DND-41 (cell line): ENCODE results near the gene SCYGR1.

ENCODE experiments used
- ATAC-seq: fragments of 200-7000 bp; cut with Tn5 transposase; 3 replicates; pipeline ENCODE4 v1.9.1; 2021; ENCODE audit warnings: low read depth; ENCODE audit not compliant: insufficient read depth
- DNase-seq: peaks from one replicate; pipeline ENCODE4 v3.0.0-alpha.2; 2020
- H2AFZ ChIP-seq: 2 replicates; pipeline ENCODE4 v1.6.0; 2012; ENCODE audit warnings: low read depth, low read length
- H3K27ac ChIP-seq: 2 replicates; pipeline ENCODE4 v1.5.1; 2012; ENCODE audit warnings: low read length, inconsistent platforms
- H3K27me3 ChIP-seq: fragments of 200-600 bp; sonication (generic); 2 replicates; pipeline ENCODE4 v1.6.0; 2012; ENCODE audit warnings: low read length, mild to moderate bottlenecking, inconsistent platforms; ENCODE audit not compliant: insufficient read depth, poor library complexity
- H3K36me3 ChIP-seq: 2 replicates; pipeline ENCODE4 v1.5.1; 2012; ENCODE audit warnings: low read length, inconsistent platforms; ENCODE audit not compliant: insufficient read depth
- H3K4me1 ChIP-seq: 2 replicates; pipeline ENCODE4 v1.5.1; 2012; ENCODE audit warnings: mild to moderate bottlenecking, low read length; ENCODE audit not compliant: insufficient read depth
- H3K4me2 ChIP-seq: 2 replicates; pipeline ENCODE4 v1.6.0; 2012; ENCODE audit warnings: mild to moderate bottlenecking, moderate library complexity, low read length, inconsistent platforms; ENCODE audit not compliant: insufficient read depth
- H3K4me3 ChIP-seq, 2 experiments: fragments of 200-600 bp in 1 of 2; shearing (Covaris generic) in 1 of 2; 2 replicates each; pipeline ENCODE4 v1.5.1; 2012 to 2016; ENCODE audit warnings: inconsistent platforms in 2 of 2, low read length in 2 of 2, mild to moderate bottlenecking in 2 of 2, low read depth in 1 of 2, moderate library complexity in 1 of 2
- H3K79me2 ChIP-seq: 2 replicates; pipeline ENCODE4 v1.6.0; 2012; ENCODE audit warnings: low read length, inconsistent platforms; ENCODE audit not compliant: insufficient read depth
- H3K9ac ChIP-seq: 2 replicates; pipeline ENCODE4 v1.6.0; 2012; ENCODE audit warnings: low read depth, mild to moderate bottlenecking, inconsistent platforms, low read length, moderate library complexity
- H3K9me3 ChIP-seq: 2 replicates; pipeline ENCODE4 v1.5.1; 2012; ENCODE audit warnings: low read length, moderate library complexity, mild to moderate bottlenecking, inconsistent platforms; ENCODE audit not compliant: insufficient read depth, severe bottlenecking
- H4K20me1 ChIP-seq: 2 replicates; pipeline ENCODE4 v1.6.0; 2012; ENCODE audit warnings: low read length; ENCODE audit not compliant: insufficient read depth
- CTCF ChIP-seq: IDR thresholded peaks from 2 replicates; pipeline ENCODE4 v1.5.1; 2012; ENCODE audit warnings: borderline replicate concordance, low read length, moderate library complexity, mild to moderate bottlenecking; ENCODE audit not compliant: poor library complexity, severe bottlenecking; ENCODE audit errors: extremely low read depth
- EZH2 ChIP-seq: IDR thresholded peaks from 3 replicates; pipeline ENCODE4 v1.6.1; 2012; ENCODE audit warnings: borderline replicate concordance, low read depth, mild to moderate bottlenecking, moderate library complexity, low read length, inconsistent platforms; ENCODE audit not compliant: severe bottlenecking

The SCYGR1 gene

GRCh38 chr2:227401550-227401949, 13.8 kb upstream of the SCYGR1 start:
- Histone ChIP-seq H3K36me3 (no peaks in the 10 kb centered on the region), H3K4me3 (no peak overlapping the region), H2AFZ (no peak overlapping the region), H3K4me2 (no peak overlapping the region), H3K4me1 (no peaks in the 10 kb centered on the region), H3K79me2 (no peaks in the 10 kb centered on the region), H3K9ac (no peak overlapping the region), H3K9me3 (no peaks in the 10 kb centered on the region), H3K27ac (no peak overlapping the region), H3K27me3 (no peaks in the 10 kb centered on the region), H4K20me1 (no peaks in the 10 kb centered on the region)
- no peak for DNase-seq
- TF ChIP-seq EZH2: no peak
- no peak for TF ChIP-seq CTCF
- no peak for ATAC-seq

GRCh38 chr2:227398684-227399670, 11.2 kb upstream of the SCYGR1 start:
- Histone ChIP-seq H3K36me3 (no peaks in the 10 kb centered on the region), H3K9me3 (no peaks in the 10 kb centered on the region), H4K20me1 (no peaks in the 10 kb centered on the region), H3K4me2 (no peak overlapping the region), H3K27ac (no peak overlapping the region), H3K4me3 (no peak overlapping the region), H3K27me3 (no peaks in the 10 kb centered on the region), H3K79me2 (no peaks in the 10 kb centered on the region), H3K4me1 (no peaks in the 10 kb centered on the region), H2AFZ (no peak overlapping the region), H3K9ac (no peak overlapping the region)
- ATAC-seq (no peak), DNase-seq (no peak)
- TF ChIP-seq CTCF (no peak), EZH2 (no peak)

GRCh38 chr2:227397562-227397961, 9.8 kb upstream of the SCYGR1 start:
- ATAC-seq: no peak
- no peaks in the 10 kb centered on the region for H4K20me1 ChIP-seq
- H3K27ac ChIP-seq: no peak overlapping the region
- TF ChIP-seq CTCF (no peak), EZH2 (no peak)
- no peaks in the 10 kb centered on the region for H3K9me3 ChIP-seq
- H3K27me3 ChIP-seq: no peaks in the 10 kb centered on the region
- no peaks in the 10 kb centered on the region for H3K79me2 ChIP-seq
- no peaks in the 10 kb centered on the region for H3K4me1 ChIP-seq
- no peak overlapping the region for H2AFZ ChIP-seq
- no peak overlapping the region for H3K9ac ChIP-seq
- no peaks in the 10 kb centered on the region for H3K36me3 ChIP-seq
- no peak overlapping the region for H3K4me3 ChIP-seq
- H3K4me2 ChIP-seq: no peak overlapping the region
- no peak for DNase-seq
